ENCODE results near the gene DNAH5. TPM values are rescaled to one million over a fixed set of nuclear protein-coding genes. Genes with fewer than 3 reads are reported as not detected.
A peak's percentile ranks its signal among the peaks of the same experiment; 100 is the strongest.

The DNAH5 gene
- total and polyA plus RNA-seq, 2 experiments from 2014 or later, result 0.56 to 0.97 TPM

DNA sequence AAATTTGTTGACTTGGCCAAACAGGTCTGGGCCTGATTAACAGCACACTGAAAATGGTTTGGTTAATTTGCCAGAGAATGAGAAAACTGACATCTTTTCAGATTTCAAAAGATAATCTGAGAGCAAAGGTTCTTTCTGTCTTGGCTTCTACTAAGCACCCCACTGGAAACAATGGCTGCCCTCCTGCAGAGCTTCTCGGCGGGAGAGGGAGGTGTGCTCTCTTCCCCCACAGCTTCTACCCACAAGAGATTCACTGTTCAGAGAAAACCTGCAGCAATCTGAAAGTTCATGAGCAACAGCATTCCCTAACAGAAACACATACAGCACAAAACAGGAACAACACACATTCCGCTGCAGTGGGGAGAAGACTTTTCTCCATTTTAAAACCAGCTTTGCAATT, 3.0 kb downstream of the DNAH5 start:
- H3K27me3 ChIP-seq (ENCODE audit: insufficient read depth), result no peaks in the 10 kb centered on the region
- Mint-ChIP-seq H3K4me3 (no peak overlapping the region), H3K4me1 (peaks cover 39% of the 10 kb centered on the region), H3K9me3 (no peaks in the 10 kb centered on the region), H3K36me3 (ENCODE audit: low read depth) (no peaks in the 10 kb centered on the region), H3K27me3 (ENCODE audit: insufficient read depth, low read depth, poor library complexity) (no peaks in the 10 kb centered on the region), H3K27ac (0 out of 2 replicates have a peak overlapping the region, but pooled peaks have one; percentile 12)
- no peaks in the 10 kb centered on the region for H3K79me2 ChIP-seq (replicated peaks; ENCODE audit: insufficient read depth)
- peak overlapping the region; percentile 36; the same call in 1 of the 2 replicates for H3K4me2 ChIP-seq
- H3K4me1 ChIP-seq (ENCODE audit: insufficient read depth), result peaks cover 30% of the 10 kb centered on the region
- TF ChIP-seq JUNB (IDR thresholded peaks at IDR 0.05; ENCODE audit: unreplicated experiment) (no peak), POLR2AphosphoS5 (IDR thresholded peaks at IDR 0.05; ENCODE audit: low read depth) (no peak), STAT1 (IDR thresholded peaks at IDR 0.05; ENCODE audit: unreplicated experiment) (no peak), EZH2 (IDR thresholded peaks at IDR 0.05; ENCODE audit: low read depth, unreplicated experiment) (no peak), EZH2phosphoT487 (IDR thresholded peaks at IDR 0.05; ENCODE audit: unreplicated experiment) (no peak)
- TF ChIP-seq, protein P1, sequence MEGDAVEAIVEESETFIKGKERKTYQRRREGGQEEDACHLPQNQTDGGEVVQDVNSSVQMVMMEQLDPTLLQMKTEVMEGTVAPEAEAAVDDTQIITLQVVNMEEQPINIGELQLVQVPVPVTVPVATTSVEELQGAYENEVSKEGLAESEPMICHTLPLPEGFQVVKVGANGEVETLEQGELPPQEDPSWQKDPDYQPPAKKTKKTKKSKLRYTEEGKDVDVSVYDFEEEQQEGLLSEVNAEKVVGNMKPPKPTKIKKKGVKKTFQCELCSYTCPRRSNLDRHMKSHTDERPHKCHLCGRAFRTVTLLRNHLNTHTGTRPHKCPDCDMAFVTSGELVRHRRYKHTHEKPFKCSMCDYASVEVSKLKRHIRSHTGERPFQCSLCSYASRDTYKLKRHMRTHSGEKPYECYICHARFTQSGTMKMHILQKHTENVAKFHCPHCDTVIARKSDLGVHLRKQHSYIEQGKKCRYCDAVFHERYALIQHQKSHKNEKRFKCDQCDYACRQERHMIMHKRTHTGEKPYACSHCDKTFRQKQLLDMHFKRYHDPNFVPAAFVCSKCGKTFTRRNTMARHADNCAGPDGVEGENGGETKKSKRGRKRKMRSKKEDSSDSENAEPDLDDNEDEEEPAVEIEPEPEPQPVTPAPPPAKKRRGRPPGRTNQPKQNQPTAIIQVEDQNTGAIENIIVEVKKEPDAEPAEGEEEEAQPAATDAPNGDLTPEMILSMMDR (conservative IDR thresholded peaks at IDR 0.05; ENCODE audit: low read depth in 2 of 2), result no peak
- TF ChIP-seq, protein P2, sequence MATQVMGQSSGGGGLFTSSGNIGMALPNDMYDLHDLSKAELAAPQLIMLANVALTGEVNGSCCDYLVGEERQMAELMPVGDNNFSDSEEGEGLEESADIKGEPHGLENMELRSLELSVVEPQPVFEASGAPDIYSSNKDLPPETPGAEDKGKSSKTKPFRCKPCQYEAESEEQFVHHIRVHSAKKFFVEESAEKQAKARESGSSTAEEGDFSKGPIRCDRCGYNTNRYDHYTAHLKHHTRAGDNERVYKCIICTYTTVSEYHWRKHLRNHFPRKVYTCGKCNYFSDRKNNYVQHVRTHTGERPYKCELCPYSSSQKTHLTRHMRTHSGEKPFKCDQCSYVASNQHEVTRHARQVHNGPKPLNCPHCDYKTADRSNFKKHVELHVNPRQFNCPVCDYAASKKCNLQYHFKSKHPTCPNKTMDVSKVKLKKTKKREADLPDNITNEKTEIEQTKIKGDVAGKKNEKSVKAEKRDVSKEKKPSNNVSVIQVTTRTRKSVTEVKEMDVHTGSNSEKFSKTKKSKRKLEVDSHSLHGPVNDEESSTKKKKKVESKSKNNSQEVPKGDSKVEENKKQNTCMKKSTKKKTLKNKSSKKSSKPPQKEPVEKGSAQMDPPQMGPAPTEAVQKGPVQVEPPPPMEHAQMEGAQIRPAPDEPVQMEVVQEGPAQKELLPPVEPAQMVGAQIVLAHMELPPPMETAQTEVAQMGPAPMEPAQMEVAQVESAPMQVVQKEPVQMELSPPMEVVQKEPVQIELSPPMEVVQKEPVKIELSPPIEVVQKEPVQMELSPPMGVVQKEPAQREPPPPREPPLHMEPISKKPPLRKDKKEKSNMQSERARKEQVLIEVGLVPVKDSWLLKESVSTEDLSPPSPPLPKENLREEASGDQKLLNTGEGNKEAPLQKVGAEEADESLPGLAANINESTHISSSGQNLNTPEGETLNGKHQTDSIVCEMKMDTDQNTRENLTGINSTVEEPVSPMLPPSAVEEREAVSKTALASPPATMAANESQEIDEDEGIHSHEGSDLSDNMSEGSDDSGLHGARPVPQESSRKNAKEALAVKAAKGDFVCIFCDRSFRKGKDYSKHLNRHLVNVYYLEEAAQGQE (IDR thresholded peaks at IDR 0.05; ENCODE audit: unreplicated experiment), result no peak
- TF ChIP-seq, protein P3, sequence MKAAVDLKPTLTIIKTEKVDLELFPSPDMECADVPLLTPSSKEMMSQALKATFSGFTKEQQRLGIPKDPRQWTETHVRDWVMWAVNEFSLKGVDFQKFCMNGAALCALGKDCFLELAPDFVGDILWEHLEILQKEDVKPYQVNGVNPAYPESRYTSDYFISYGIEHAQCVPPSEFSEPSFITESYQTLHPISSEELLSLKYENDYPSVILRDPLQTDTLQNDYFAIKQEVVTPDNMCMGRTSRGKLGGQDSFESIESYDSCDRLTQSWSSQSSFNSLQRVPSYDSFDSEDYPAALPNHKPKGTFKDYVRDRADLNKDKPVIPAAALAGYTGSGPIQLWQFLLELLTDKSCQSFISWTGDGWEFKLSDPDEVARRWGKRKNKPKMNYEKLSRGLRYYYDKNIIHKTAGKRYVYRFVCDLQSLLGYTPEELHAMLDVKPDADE (IDR thresholded peaks at IDR 0.05), result no peak
- TF ChIP-seq, protein P4, sequence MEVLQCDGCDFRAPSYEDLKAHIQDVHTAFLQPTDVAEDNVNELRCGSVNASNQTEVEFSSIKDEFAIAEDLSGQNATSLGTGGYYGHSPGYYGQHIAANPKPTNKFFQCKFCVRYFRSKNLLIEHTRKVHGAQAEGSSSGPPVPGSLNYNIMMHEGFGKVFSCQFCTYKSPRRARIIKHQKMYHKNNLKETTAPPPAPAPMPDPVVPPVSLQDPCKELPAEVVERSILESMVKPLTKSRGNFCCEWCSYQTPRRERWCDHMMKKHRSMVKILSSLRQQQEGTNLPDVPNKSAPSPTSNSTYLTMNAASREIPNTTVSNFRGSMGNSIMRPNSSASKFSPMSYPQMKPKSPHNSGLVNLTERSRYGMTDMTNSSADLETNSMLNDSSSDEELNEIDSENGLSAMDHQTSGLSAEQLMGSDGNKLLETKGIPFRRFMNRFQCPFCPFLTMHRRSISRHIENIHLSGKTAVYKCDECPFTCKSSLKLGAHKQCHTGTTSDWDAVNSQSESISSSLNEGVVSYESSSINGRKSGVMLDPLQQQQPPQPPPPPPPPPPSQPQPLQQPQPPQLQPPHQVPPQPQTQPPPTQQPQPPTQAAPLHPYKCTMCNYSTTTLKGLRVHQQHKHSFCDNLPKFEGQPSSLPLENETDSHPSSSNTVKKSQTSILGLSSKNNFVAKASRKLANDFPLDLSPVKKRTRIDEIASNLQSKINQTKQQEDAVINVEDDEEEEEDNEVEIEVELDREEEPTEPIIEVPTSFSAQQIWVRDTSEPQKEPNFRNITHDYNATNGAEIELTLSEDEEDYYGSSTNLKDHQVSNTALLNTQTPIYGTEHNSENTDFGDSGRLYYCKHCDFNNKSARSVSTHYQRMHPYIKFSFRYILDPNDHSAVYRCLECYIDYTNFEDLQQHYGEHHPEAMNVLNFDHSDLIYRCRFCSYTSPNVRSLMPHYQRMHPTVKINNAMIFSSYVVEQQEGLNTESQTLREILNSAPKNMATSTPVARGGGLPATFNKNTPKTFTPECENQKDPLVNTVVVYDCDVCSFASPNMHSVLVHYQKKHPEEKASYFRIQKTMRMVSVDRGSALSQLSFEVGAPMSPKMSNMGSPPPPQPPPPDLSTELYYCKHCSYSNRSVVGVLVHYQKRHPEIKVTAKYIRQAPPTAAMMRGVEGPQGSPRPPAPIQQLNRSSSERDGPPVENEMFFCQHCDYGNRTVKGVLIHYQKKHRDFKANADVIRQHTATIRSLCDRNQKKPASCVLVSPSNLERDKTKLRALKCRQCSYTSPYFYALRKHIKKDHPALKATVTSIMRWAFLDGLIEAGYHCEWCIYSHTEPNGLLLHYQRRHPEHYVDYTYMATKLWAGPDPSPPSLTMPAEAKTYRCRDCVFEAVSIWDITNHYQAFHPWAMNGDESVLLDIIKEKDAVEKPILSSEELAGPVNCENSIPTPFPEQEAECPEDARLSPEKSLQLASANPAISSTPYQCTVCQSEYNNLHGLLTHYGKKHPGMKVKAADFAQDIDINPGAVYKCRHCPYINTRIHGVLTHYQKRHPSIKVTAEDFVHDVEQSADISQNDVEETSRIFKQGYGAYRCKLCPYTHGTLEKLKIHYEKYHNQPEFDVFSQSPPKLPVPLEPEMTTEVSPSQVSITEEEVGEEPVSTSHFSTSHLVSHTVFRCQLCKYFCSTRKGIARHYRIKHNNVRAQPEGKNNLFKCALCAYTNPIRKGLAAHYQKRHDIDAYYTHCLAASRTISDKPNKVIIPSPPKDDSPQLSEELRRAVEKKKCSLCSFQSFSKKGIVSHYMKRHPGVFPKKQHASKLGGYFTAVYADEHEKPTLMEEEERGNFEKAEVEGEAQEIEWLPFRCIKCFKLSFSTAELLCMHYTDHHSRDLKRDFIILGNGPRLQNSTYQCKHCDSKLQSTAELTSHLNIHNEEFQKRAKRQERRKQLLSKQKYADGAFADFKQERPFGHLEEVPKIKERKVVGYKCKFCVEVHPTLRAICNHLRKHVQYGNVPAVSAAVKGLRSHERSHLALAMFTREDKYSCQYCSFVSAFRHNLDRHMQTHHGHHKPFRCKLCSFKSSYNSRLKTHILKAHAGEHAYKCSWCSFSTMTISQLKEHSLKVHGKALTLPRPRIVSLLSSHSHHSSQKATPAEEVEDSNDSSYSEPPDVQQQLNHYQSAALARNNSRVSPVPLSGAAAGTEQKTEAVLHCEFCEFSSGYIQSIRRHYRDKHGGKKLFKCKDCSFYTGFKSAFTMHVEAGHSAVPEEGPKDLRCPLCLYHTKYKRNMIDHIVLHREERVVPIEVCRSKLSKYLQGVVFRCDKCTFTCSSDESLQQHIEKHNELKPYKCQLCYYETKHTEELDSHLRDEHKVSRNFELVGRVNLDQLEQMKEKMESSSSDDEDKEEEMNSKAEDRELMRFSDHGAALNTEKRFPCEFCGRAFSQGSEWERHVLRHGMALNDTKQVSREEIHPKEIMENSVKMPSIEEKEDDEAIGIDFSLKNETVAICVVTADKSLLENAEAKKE (CRISPR knock-in tag; IDR thresholded peaks at IDR 0.05), result no peak
- no peak for DNase-seq (ENCODE audit: low spot score)
- H4K20me1 ChIP-seq (replicated peaks; ENCODE audit: insufficient read depth), result no peaks in the 10 kb centered on the region
- H3K4me3 ChIP-seq, result no peak overlapping the region
- H3K27ac ChIP-seq (ENCODE audit: low read depth), result no peak overlapping the region
- peaks cover 12% of the 10 kb centered on the region; the same call in 1 of the 2 replicates for H3K9me2 ChIP-seq (ENCODE audit: insufficient read depth)
- H2AFZ ChIP-seq, result peak overlapping the region; percentile 48; the same call in 1 of the 2 replicates
- peak; percentile 30; the same call in 2 of the 3 replicates for ATAC-seq
- no peaks in the 10 kb centered on the region for H3F3A ChIP-seq (replicated peaks; ENCODE audit: low read depth)
- H3K36me3 ChIP-seq (ENCODE audit: insufficient read depth), result no peaks in the 10 kb centered on the region

All from GM23338 (cell line).